Activated naive CD8-positive, alpha-beta T cell treated with anti-CD3 and anti-CD28 coated beads for 36 hours (primary cell): Measurements from ENCODE around the gene SH3GLB2. TPM values are rescaled to one million over a fixed set of nuclear protein-coding genes. Genes with fewer than 3 reads are reported as not detected.

ENCODE experiments used
- DNase-seq: peaks from one replicate; pipeline ENCODE4 v3.0.0; 2021
- H3K27ac Mint-ChIP-seq: one replicate; pipeline ENCODE4 v1.8.0; 2022; ENCODE audit warnings: mild to moderate bottlenecking, moderate library complexity, mixed read lengths
- H3K27me3 Mint-ChIP-seq: one replicate; pipeline ENCODE4 v1.8.0; 2022; ENCODE audit warnings: mild to moderate bottlenecking, mixed read lengths
- H3K36me3 Mint-ChIP-seq: one replicate; pipeline ENCODE4 v1.8.0; 2021; ENCODE audit warnings: mild to moderate bottlenecking, mixed read lengths
- H3K4me1 Mint-ChIP-seq: one replicate; pipeline ENCODE4 v1.8.0; 2021; ENCODE audit warnings: mixed read lengths
- H3K4me3 Mint-ChIP-seq: one replicate; pipeline ENCODE4 v1.8.0; 2022; ENCODE audit warnings: mild to moderate bottlenecking, moderate library complexity, mixed read lengths
- H3K9me3 Mint-ChIP-seq: one replicate; pipeline ENCODE4 v1.8.0; 2022; ENCODE audit warnings: mixed read lengths
- total RNA-seq, 2 experiments: library from RNA; stranded (reverse); gene quantifications; one replicate each; pipeline ENCODE4 v1.2.3, GENCODE V29; 2021

SH3GLB2 gene
- 10 to 100 TPM; 42.9 to 46.3 TPM for total RNA-seq

GRCh38 chr9:129028192-129028966 lies at the start of gene SH3GLB2:
TSS of gene SH3GLB2 (minus strand) at chr9:129028331. CDS start at chr9:129028154, 177 bp downstream.
- Mint-ChIP-seq H3K27me3 (no peaks in the 10 kb centered on the region), H3K4me3 (peak within 1 kb of the TSS; percentile 89)

GRCh38 chr9:129077236-129077635 lies 49.1 kb upstream of the SH3GLB2 start:
- no peaks in the 10 kb centered on the region for H3K9me3 Mint-ChIP-seq
- no peak overlapping the region for H3K27ac Mint-ChIP-seq
- H3K27me3 Mint-ChIP-seq, result no peaks in the 10 kb centered on the region
- peaks cover 19% of the 10 kb centered on the region for H3K4me1 Mint-ChIP-seq
- no peak overlapping the region for H3K4me3 Mint-ChIP-seq
- DNase-seq, result no peak
- no peaks in the 10 kb centered on the region for H3K36me3 Mint-ChIP-seq

More at GRCh38 chr9:129028192-129028966, at the start of gene SH3GLB2:
- Mint-ChIP-seq H3K36me3 (no peaks in the 10 kb centered on the region), H3K4me1 (peaks cover 19% of the 10 kb centered on the region), H3K27ac (peak within 1 kb of the TSS; percentile 70), H3K9me3 (no peaks in the 10 kb centered on the region)
- peak; percentile 90 for DNase-seq

- H3K27ac Mint-ChIP-seq, result no peak overlapping the region
- H3K9me3 Mint-ChIP-seq, result no peaks in the 10 kb centered on the region
- H3K36me3 Mint-ChIP-seq, result no peaks in the 10 kb centered on the region
- H3K27me3 Mint-ChIP-seq, result no peaks in the 10 kb centered on the region
- H3K4me1 Mint-ChIP-seq, result peaks cover 17% of the 10 kb centered on the region
- DNase-seq, result no peak
- H3K4me3 Mint-ChIP-seq, result no peak overlapping the region
Measured at GRCh38 chr9:129076640-129077037, 48.5 kb upstream of the SH3GLB2 start.

- H3K4me1 Mint-ChIP-seq, result peaks cover 17% of the 10 kb centered on the region
- DNase-seq, result no peak
- no peaks in the 10 kb centered on the region for H3K36me3 Mint-ChIP-seq
- no peak overlapping the region for H3K27ac Mint-ChIP-seq
- no peaks in the 10 kb centered on the region for H3K27me3 Mint-ChIP-seq
- no peak overlapping the region for H3K4me3 Mint-ChIP-seq
- H3K9me3 Mint-ChIP-seq, result no peaks in the 10 kb centered on the region
Measured at GRCh38 chr9:129075996-129076639, 48.0 kb upstream of the SH3GLB2 start.

DNA sequence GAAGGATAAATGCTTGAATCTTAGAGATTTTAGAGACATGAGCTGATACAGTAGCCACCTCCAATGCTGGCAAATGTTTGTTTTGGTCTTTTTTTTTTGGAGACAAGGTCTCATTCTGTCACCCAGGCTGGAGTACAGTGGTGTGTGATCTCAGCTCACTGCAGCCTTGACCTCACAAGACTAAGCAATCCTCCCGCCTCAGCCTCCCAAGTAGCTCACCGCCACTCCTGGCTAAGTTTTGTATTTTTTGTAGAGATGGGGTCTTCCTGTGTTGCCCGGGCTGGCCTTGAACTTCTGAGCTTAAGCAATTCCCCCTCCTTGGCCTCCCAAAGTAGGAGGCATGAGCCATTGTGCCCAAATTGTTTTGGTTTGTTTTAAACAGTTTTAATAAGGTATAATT lies 46.0 kb upstream of the SH3GLB2 start:
- peaks cover 25% of the 10 kb centered on the region for H3K4me1 Mint-ChIP-seq
- no peaks in the 10 kb centered on the region for H3K9me3 Mint-ChIP-seq
- H3K36me3 Mint-ChIP-seq, result peaks cover 3% of the 10 kb centered on the region
- DNase-seq, result no peak
- no peak overlapping the region for H3K4me3 Mint-ChIP-seq
- no peak overlapping the region for H3K27ac Mint-ChIP-seq
- H3K27me3 Mint-ChIP-seq, result no peaks in the 10 kb centered on the region

- no peak overlapping the region for H3K27ac Mint-ChIP-seq
- H3K4me1 Mint-ChIP-seq, result peaks cover 31% of the 10 kb centered on the region
- DNase-seq, result no peak
- no peaks in the 10 kb centered on the region for H3K9me3 Mint-ChIP-seq
- no peak overlapping the region for H3K4me3 Mint-ChIP-seq
- no peaks in the 10 kb centered on the region for H3K27me3 Mint-ChIP-seq
- H3K36me3 Mint-ChIP-seq, result peaks cover 8% of the 10 kb centered on the region
Measured at GRCh38 chr9:129073404-129073803, 45.3 kb upstream of the SH3GLB2 start.

- H3K4me1 Mint-ChIP-seq, result peaks cover 35% of the 10 kb centered on the region
- H3K27me3 Mint-ChIP-seq, result no peaks in the 10 kb centered on the region
- peaks cover 12% of the 10 kb centered on the region for H3K36me3 Mint-ChIP-seq
- no peaks in the 10 kb centered on the region for H3K9me3 Mint-ChIP-seq
- no peak overlapping the region for H3K4me3 Mint-ChIP-seq
- H3K27ac Mint-ChIP-seq, result no peak overlapping the region
- no peak for DNase-seq
Measured at GRCh38 chr9:129072171-129072570, 44.0 kb upstream of the SH3GLB2 start.

DNA sequence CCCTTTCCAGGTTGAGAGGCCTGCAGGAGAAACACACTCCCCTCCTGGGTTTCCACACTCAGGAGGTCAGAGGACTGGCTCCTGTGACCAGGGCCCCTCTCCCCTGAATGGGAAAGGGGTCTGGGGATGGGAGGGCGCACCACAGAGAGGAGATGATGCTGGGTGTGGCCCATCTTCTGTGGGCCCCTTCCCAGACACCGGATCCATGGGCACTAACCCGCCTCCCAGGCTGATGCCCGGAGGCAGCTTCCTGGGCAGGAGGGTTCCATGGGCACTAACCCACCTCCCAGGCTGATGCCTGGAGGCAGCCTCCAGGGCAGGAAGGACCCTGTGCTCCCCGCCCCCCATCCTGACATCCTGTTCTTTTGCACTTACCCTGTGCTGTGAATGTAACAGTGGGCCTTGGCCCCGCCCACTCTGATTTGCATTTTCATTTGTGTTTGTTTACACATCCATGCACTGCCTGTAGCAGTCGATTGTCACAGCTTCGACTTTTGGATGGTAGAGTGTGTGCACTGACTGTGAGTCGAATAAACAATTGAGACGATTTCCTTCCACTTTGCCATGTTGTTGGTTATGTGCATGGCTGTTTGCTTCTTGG lies 43.5 kb upstream of the SH3GLB2 start:
- Mint-ChIP-seq H3K9me3 (no peaks in the 10 kb centered on the region), H3K27me3 (no peaks in the 10 kb centered on the region), H3K4me3 (no peak overlapping the region), H3K36me3 (peaks cover 12% of the 10 kb centered on the region), H3K4me1 (peaks cover 34% of the 10 kb centered on the region), H3K27ac (no peak overlapping the region)
- DNase-seq, result no peak

DNA sequence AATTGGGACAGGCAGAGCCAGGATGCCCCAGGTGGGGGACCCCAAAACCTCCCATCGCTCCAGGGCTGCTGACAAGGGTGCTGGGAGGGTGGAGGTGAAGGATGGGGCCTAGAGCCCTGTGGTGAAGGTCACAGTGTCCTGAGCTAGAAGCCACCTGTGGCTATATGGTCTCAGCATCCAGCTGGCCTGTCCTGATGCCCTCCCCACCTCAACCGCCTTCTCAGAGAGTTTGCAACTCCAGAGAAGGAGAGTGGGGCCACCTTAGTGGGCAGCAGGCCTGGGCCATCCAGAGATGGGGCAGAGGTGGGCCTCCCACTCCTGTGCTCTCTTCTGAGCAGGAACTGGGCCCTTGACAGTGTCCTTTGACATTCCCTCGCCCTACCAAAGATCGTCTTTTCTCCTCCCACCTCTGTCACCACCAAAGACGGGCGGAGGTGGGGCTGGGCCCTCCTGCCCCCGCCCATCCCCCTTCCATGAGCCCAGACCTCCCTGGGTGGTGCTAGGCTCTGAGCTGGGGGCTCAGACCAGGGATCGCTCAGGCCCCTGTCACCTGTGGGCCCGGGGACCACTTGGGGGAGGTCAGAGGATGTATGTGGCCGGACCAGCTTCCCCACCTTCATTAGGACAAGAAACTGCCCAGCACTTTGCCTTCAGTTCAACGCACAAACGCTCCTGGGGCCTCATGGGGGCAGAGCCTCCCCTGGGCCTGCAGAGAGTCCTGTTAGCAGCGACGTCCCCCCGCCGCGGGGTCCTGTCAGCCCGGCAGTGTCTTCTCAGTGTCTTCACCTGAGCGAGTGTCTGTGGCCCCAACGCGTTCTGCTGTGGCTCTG lies 42.8 kb upstream of the SH3GLB2 start:
- Mint-ChIP-seq H3K9me3 (no peaks in the 10 kb centered on the region), H3K4me3 (no peak overlapping the region), H3K4me1 (peaks cover 34% of the 10 kb centered on the region), H3K27ac (peak overlapping the region; percentile 90), H3K36me3 (peaks cover 17% of the 10 kb centered on the region), H3K27me3 (no peaks in the 10 kb centered on the region)
- no peak for DNase-seq

- Mint-ChIP-seq H3K27ac (peak overlapping the region; percentile 90), H3K4me1 (peaks cover 34% of the 10 kb centered on the region), H3K27me3 (no peaks in the 10 kb centered on the region), H3K9me3 (no peaks in the 10 kb centered on the region), H3K36me3 (peaks cover 21% of the 10 kb centered on the region), H3K4me3 (peak overlapping the region; percentile 79)
- DNase-seq, result no peak
Measured at GRCh38 chr9:129069862-129070641, 41.9 kb upstream of the SH3GLB2 start.

GRCh38 chr9:129068990-129069861 lies 41.1 kb upstream of the SH3GLB2 start:
- peak overlapping the region; percentile 90 for H3K27ac Mint-ChIP-seq
- no peaks in the 10 kb centered on the region for H3K9me3 Mint-ChIP-seq
- no peaks in the 10 kb centered on the region for H3K27me3 Mint-ChIP-seq
- peaks cover 34% of the 10 kb centered on the region for H3K4me1 Mint-ChIP-seq
- H3K4me3 Mint-ChIP-seq, result peak overlapping the region; percentile 79
- H3K36me3 Mint-ChIP-seq, result peaks cover 21% of the 10 kb centered on the region
- peak; percentile 81 for DNase-seq

GRCh38 chr9:129068110-129068509 lies 40.0 kb upstream of the SH3GLB2 start:
- H3K4me3 Mint-ChIP-seq, result peak overlapping the region; percentile 79
- no peaks in the 10 kb centered on the region for H3K9me3 Mint-ChIP-seq
- peak overlapping the region; percentile 90 for H3K27ac Mint-ChIP-seq
- H3K36me3 Mint-ChIP-seq, result peaks cover 21% of the 10 kb centered on the region
- DNase-seq, result no peak
- no peaks in the 10 kb centered on the region for H3K27me3 Mint-ChIP-seq
- H3K4me1 Mint-ChIP-seq, result peaks cover 30% of the 10 kb centered on the region

- Mint-ChIP-seq H3K36me3 (peaks cover 19% of the 10 kb centered on the region), H3K9me3 (no peaks in the 10 kb centered on the region), H3K27ac (no peak overlapping the region), H3K27me3 (no peaks in the 10 kb centered on the region), H3K4me1 (peaks cover 12% of the 10 kb centered on the region), H3K4me3 (no peak overlapping the region)
- DNase-seq, result no peak
Measured at GRCh38 chr9:129064499-129064908, 36.4 kb upstream of the SH3GLB2 start.
